Astrocyte of the cerebellum (primary cell): Measurements from ENCODE around the gene SDC1.

ENCODE experiments used
- DNase-seq: peaks from one replicate; pipeline ENCODE4 v3.0.0-alpha.2; 2011; ENCODE audit warnings: low read depth
- H3K4me3 ChIP-seq: 2 replicates; pipeline ENCODE4 v1.5.1; 2011; ENCODE audit warnings: mild to moderate bottlenecking, low read depth, low read length, moderate library complexity
- CTCF ChIP-seq: IDR thresholded peaks from 2 replicates; pipeline ENCODE4 v1.5.1; 2012; ENCODE audit warnings: low read length, low read depth, moderate library complexity, mild to moderate bottlenecking; ENCODE audit errors: missing control alignments
- in situ Hi-C: cut with HindIII; loops from 2 replicates; pipeline ENCODE4 v1.10.0; 2017; ENCODE audit warnings: low sequenced_read_pairs

Gene SDC1

GRCh38 chr2:20223407-20224163, 1.3 kb downstream of the SDC1 start:
- no peak for TF ChIP-seq CTCF
- DNase-seq, result no peak
- H3K4me3 ChIP-seq, result peak overlapping the region; percentile 53
- in situ Hi-C loops, result no loop called here

- H3K4me3 ChIP-seq, result peak overlapping the region; percentile 53
- in situ Hi-C loops, result no loop called here
- TF ChIP-seq CTCF, result no peak
- no peak for DNase-seq
Observed at GRCh38 chr2:20222769-20223406, 2.0 kb downstream of the SDC1 start.

- in situ Hi-C loops, result no loop called here
- no peak for DNase-seq
- H3K4me3 ChIP-seq, result no peak overlapping the region
- no peak for TF ChIP-seq CTCF
Observed at GRCh38 chr2:20222014-20222768, 2.7 kb downstream of the SDC1 start.

- in situ Hi-C loops, result no loop called here
- H3K4me3 ChIP-seq, result no peak overlapping the region
Observed at GRCh38 chr2:20221555-20221973, 3.4 kb downstream of the SDC1 start.

GRCh38 chr2:20220806-20221554, 4.0 kb downstream of the SDC1 start:
- no peak for TF ChIP-seq CTCF
- DNase-seq, result no peak
- in situ Hi-C loops, result no loop called here
- H3K4me3 ChIP-seq, result no peak overlapping the region

More at GRCh38 chr2:20221555-20221973, 3.4 kb downstream of the SDC1 start:
- DNase-seq, result peak; percentile 11
- no peak for TF ChIP-seq CTCF
